Stimulated activated CD8-positive, alpha-beta memory T cell treated with anti-CD3 and anti-CD28 coated beads, Interleukin-7, amount 100 ng/mL, for 48 hours (primary cell): ENCODE results near the gene TRIM4.
"Not testable (repeated sequence)": the region's sequence is repeated elsewhere in the genome, so short reads cannot be mapped to it uniquely, and the experiment has no call there.

Source experiments
- DNase-seq, 2 donors: peaks; one replicate each; pipeline ENCODE4 v3.0.0-alpha.2; 2020; ENCODE audit warnings: low read depth in 1 of 2; ENCODE audit errors: extremely low read depth in 1 of 2

Gene TRIM4

GRCh38 chr7:99923200-99923599 is 3.9 kb upstream of the TRIM4 start:
- DNase-seq = no peak

- DNase-seq = no peak
These were observed 819 bp upstream of the TRIM4 start for GRCh38 chr7:99920149-99920548.

DNA sequence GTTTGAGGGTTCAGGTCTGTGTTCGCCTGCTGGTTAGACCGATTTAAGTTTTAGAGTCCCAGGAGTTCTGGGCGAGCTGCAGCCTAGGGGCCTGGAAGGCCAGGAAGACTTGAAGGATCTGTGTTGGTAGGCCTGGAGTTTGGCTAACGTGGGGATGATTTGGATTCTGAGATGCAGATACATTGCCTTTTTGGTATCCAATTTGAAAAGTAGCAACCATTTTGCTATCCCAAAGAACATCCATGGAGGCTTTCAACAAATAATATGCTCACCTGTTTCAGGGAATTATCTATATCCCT is 433 bp upstream of the TRIM4 start:
- no peak for DNase-seq

DNA sequence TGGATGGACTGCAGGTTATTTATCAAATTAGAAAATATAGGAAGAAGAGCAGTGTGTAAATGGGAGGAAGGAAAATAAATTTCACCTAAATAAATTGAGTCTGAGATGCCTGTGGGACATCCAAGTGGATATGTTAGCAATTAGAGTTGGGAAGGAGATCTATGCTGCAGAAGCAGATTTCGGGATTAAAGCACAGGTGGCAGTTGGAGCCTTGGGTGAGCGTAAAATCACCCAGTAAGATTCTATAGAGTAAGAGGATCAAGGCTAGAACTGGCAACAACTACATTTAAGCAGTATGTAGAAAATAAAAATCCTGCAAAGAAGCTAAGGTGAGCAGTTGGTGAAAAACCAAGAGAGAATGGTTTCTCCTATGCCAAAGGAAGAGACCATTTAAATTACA is 8.4 kb downstream of the TRIM4 start:
- no peak for DNase-seq

DNA sequence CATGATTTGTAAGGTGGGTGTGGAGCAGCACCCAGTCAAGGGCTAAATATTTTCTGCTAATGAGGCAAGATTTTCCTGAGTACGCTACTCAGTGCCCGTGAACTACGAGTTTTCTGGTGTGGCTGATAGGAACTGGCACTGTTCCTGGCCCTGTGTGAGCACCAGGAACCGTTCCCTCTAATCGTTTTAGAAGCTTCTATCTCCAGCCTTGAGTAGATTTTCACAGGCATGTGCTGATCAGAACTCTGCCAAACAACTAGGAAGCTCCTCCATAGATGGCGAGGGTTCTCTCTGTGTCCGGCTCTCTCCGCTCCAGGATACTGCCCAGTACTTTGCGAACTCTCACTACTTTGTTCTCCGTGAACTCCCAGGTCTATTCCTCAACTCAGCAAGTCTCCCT is 17.7 kb downstream of the TRIM4 start:
- no peak for DNase-seq

GRCh38 chr7:99899830-99900519 is 19.4 kb downstream of the TRIM4 start:
- DNase-seq = no peak

DNA sequence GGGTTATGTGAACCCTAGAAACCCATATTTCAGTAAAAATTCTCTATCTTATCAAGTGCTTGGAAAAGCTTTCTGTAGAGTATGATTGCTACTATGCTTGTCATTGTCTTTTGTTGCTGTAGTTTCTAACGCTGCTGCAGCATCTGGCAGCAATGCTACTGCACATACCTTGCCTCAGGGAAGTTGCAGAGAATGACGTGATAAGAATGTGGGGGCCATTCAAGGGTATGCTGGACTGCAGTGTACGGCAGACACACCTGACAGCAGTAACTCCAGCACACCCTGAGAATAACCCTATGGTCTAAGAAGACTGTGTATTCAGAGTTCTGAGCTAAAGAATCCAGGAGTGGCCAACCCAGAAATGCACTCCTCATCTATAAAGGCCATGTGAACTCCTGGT is 20.5 kb downstream of the TRIM4 start:
- no peak for DNase-seq

GRCh38 chr7:99898023-99898357 is 21.3 kb downstream of the TRIM4 start:
- DNase-seq = no peak

- DNase-seq = no peak
These were observed 21.9 kb downstream of the TRIM4 start for GRCh38 chr7:99897322-99898022.

GRCh38 chr7:99894738-99895137 is 24.6 kb downstream of the TRIM4 start:
- DNase-seq = no peak

DNA sequence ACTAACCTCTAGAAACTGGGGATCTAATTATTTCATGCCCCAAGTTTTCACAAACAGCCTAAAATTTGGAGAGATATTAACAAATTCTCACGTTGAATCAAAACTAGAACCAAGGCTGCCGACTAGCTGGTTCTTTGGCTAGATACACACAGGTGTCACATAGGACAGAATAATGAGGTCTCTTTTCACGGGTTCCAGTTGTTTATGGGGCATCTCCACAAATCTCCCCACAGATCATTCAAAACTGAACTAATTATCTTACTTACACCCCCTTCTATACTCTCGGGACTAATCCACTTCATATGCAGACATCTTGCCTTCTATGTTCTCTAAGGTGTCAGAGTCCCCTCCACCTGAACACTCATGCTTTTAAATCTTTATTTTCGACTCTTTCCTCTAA is 26.1 kb downstream of the TRIM4 start:
- no peak for DNase-seq

GRCh38 chr7:99890348-99890747 is 29.0 kb downstream of the TRIM4 start:
- DNase-seq = not testable (repeated sequence)

- not testable (repeated sequence) for DNase-seq
These were observed 31.0 kb downstream of the TRIM4 start for GRCh38 chr7:99888366-99888765.

GRCh38 chr7:99881370-99881769 is 38.0 kb downstream of the TRIM4 start:
- no peak for DNase-seq

DNA sequence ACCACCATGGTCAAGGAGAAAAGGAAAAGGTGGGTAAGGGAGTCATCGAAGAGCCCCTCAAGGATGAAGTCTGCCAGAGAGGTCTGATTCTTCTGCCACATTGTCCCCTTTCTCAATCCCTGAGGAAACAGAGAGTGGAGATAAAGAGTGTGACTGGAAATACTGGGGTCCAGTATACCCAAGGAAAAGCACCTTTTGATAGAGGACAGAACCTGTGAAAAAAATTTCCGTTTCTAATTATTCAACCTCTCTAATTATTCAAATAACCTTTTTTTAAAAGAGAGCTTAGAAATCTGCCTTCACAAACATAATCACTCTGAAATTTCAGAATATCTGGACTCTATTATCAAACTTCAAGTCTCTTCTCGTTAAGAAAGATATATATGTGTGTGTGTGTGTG is 42.4 kb downstream of the TRIM4 start, which contains the start of gene OR2AE1:
OR2AE1 (minus strand) TSS at position 101 of the 400 bp plus-strand sequence; CDS start at position 101, 0 bp downstream.
- DNase-seq = no peak

- DNase-seq = no peak
These were observed 42.8 kb downstream of the TRIM4 start for GRCh38 chr7:99876491-99876890.

GRCh38 chr7:99868246-99868645 is 51.1 kb downstream of the TRIM4 start:
- no peak for DNase-seq

- not testable (repeated sequence) for DNase-seq
These were observed 51.9 kb downstream of the TRIM4 start for GRCh38 chr7:99867477-99867876.

- DNase-seq = no peak
These were observed 55.4 kb downstream of the TRIM4 start for GRCh38 chr7:99863847-99864440.

DNA sequence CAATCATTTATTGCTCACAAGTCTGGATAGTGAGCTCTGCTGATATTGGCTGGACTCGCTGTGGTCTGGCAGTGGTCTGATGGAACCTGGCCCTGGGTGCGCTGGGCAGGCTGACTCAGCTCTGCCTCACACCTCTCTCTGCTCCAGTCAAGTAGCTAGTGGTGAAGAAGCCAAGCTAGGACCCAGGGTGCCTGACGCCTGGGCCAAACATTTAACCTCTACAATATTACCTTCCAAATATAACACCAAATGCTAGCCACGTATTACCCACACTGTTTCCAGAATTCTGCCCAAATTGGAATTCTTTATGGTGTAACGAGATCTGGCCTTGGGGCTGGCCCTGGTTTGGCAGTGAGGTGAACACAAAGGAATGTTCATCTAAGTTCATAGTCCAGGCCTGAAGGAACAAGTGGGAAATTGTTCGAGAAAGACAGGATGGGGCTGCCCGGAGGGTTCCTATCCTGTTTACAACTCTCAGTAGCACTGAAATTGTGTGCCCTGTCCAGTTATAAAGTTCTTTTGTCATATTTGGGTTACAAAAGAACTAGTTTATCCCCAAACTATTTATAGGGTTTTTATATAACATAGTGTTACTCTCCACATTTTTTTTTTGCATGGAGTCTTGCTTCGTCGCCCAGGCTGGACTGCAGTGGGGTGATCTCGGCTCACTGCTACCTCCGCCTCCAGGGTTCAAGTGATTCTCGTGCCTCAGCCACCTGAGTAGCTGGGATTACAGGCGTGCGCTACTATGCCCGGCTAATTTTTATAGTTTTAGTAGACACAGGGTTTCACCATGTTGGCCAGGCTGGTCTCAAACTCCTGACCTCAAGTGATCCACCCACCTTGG is 58.8 kb downstream of the TRIM4 start:
- DNase-seq = no peak

DNA sequence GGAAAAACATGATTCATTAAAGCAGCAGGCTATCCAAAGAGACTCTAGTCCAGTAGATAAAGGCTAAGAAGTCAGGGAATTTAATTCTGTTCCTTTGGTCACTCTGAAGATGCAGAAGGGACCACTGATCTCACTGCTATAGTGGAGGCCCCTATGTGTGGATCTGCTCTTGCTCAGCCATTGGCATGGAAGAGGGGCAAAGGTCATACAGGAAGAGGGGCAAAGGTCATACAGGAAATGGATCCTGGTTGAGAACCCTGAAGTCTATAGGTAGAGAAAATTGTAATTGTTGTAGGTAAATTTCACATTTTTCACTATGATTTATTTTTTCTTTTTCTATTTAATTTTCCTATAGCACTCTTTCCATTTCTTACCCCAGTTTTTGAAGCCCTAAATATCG is 64.1 kb downstream of the TRIM4 start:
- DNase-seq = no peak
